ENCODE measurements around the gene CHMP3. TPM values are rescaled to one million over a fixed set of nuclear protein-coding genes. Genes with fewer than 3 reads are reported as not detected.

The CHMP3 gene
- total and polyA plus RNA-seq, 2 donors, result 69.4 to 163 TPM

GRCh38 chr2:86464652-86465051 lies 98.6 kb downstream of the CHMP3 start:
- Histone ChIP-seq H3K4me3 (ENCODE audit: low read depth, low read length) (no peak overlapping the region), H3K36me3 (ENCODE audit: insufficient read depth) (peaks cover 11% of the 10 kb centered on the region), H3K4me1 (ENCODE audit: insufficient read depth) (no peaks in the 10 kb centered on the region), H3K27ac (ENCODE audit: low read depth) (no peak overlapping the region)
- no peak for DNase-seq (ENCODE audit: extremely low spot score)
- WGBS, result 73% methylated on average over 3 of the region's 3 CpGs

DNA sequence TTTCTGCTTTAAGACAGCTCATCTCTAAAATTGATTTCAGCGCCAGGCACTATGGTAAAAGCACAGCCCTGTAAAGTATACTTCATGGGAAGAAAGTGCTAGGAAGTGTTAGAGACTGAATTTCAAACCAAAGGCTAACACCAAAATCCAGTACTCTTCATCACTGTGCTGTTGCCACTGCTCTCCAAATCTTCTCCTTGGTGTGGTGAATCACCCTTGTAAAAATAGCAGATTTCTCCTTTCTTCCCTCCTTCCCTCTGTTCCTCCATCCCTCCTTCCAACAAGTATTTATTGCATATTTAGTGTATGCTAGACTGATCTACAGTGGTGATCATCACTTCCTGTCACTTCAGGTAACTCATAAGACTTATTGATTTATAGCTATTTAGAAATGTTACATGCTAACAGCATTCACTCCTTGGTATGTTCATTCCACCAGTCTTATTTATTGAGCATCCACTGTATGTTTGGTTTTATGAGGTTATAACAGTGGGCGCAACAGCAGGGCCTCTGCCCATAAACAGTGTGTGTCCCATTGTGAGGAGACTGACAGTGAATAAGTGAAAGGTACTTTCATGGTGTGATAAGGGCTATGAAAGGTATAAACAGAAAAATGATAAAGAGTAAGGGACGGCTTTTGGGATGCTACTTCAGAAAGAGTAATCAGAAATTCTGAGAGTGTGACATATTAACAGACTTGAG lies 102.0 kb downstream of the CHMP3 start:
- Histone ChIP-seq H3K36me3 (ENCODE audit: insufficient read depth) (peaks cover 11% of the 10 kb centered on the region), H3K4me1 (ENCODE audit: insufficient read depth) (no peaks in the 10 kb centered on the region), H3K27ac (ENCODE audit: low read depth) (no peak overlapping the region), H3K4me3 (ENCODE audit: low read depth, low read length) (no peak overlapping the region)
- no peak for DNase-seq (ENCODE audit: extremely low spot score)
- WGBS, result 95% methylated on average over 3 of the region's 3 CpGs

DNA sequence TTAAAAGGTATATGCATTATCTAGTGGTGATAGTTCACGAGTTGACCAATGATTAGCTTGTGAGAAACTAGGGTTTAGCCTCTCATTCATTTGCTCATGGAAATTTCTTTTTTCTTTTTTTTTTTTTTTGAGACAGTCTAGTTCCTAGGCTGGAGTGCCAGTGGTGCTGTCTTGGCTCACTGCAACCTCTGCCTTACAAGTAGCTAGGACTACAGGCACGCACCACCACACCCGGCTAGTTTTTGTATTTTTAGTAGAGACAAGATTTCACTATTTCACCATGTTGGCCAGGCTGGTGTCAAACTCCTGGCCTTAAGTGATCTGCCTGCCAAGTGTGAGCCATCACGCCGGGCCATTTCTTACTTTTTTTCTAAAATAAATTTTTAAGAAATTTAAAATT lies 108.1 kb downstream of the CHMP3 start:
- Histone ChIP-seq H3K4me3 (ENCODE audit: low read depth, low read length) (no peak overlapping the region), H3K36me3 (ENCODE audit: insufficient read depth) (peaks cover 9% of the 10 kb centered on the region), H3K27ac (ENCODE audit: low read depth) (no peak overlapping the region), H3K4me1 (ENCODE audit: insufficient read depth) (peaks cover 2% of the 10 kb centered on the region)
- no peak for DNase-seq (ENCODE audit: extremely low spot score)
- WGBS, result 96% methylated on average over 5 of the region's 5 CpGs

GRCh38 chr2:86454238-86454637 lies 109.0 kb downstream of the CHMP3 start:
- peaks cover 2% of the 10 kb centered on the region for H3K4me1 ChIP-seq (ENCODE audit: insufficient read depth)
- no peak for DNase-seq (ENCODE audit: extremely low spot score)
- H3K36me3 ChIP-seq (ENCODE audit: insufficient read depth), result peaks cover 9% of the 10 kb centered on the region
- no peak overlapping the region for H3K4me3 ChIP-seq (ENCODE audit: low read depth, low read length)
- no peak overlapping the region for H3K27ac ChIP-seq (ENCODE audit: low read depth)

DNA sequence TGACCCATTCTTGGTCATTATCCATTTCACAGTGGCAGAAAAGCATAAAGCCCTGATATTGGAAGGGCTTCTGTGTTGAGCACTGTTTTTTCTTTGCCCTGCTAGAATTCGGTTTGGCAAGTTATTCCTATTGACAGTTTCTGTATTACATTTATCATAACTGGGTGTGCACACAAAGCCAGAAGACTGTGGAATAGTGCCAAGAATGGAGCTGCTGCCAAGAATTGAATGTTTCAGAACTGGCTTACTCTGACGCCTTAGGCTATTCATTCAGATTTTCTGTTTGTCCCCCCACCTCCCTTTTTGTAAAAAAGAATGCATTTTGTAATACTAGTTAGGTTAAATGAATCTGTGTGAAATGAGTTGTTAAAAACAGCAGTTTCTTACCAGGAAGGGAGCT lies 109.4 kb downstream of the CHMP3 start:
- H3K36me3 ChIP-seq (ENCODE audit: insufficient read depth), result peaks cover 9% of the 10 kb centered on the region
- 15% methylated on average over 2 of the region's 2 CpGs for WGBS
- H3K27ac ChIP-seq (ENCODE audit: low read depth), result no peak overlapping the region
- DNase-seq (ENCODE audit: extremely low spot score), result peak; percentile 21
- no peak overlapping the region for H3K4me3 ChIP-seq (ENCODE audit: low read depth, low read length)
- H3K4me1 ChIP-seq (ENCODE audit: insufficient read depth), result peaks cover 2% of the 10 kb centered on the region

Small RNAs within 50 kb of the gene (small RNA-seq; reads per million reads assigned to genes)
- not detected for gene RNU6-640P

Other genes with a start within 250 kb of the CHMP3 start
- gene REEP1, start 225.8 kb downstream of the CHMP3 start, total RNA-seq, result 21.9 TPM
- gene REEP1, start 225.8 kb downstream of the CHMP3 start, polyA plus RNA-seq, result 39.5 TPM
- gene KDM3A, start 122.1 kb downstream of the CHMP3 start, total RNA-seq, result 72.6 TPM
- 30.2 TPM for gene KDM3A, start 122.1 kb downstream of the CHMP3 start, polyA plus RNA-seq
- gene RNF103, start 60.4 kb upstream of the CHMP3 start, total RNA-seq, result 40.5 TPM
- gene RNF103, start 60.4 kb upstream of the CHMP3 start, polyA plus RNA-seq, result 24.1 TPM
- 67.7 TPM for gene RMND5A, start 156.8 kb upstream of the CHMP3 start, total RNA-seq
- 15.0 TPM for gene RMND5A, start 156.8 kb upstream of the CHMP3 start, polyA plus RNA-seq
- not detected for gene CD8A, start 227.5 kb upstream of the CHMP3 start, total RNA-seq
- gene CD8A, start 227.5 kb upstream of the CHMP3 start, polyA plus RNA-seq, result 2.1 TPM